NCI-H748 (cell line): ENCODE results near the gene KCNK10.
A peak's percentile ranks its signal among the peaks of the same experiment; 100 is the strongest.
"Not testable (repeated sequence)": the region's sequence is repeated elsewhere in the genome, so short reads cannot be mapped to it uniquely, and the experiment has no call there.

Experiments
- DNase-seq: peaks from one replicate; lab custom pipeline; 2025; ENCODE audit not compliant: unreplicated experiment; lab: John Stamatoyannopoulos, UW

Gene KCNK10

DNA sequence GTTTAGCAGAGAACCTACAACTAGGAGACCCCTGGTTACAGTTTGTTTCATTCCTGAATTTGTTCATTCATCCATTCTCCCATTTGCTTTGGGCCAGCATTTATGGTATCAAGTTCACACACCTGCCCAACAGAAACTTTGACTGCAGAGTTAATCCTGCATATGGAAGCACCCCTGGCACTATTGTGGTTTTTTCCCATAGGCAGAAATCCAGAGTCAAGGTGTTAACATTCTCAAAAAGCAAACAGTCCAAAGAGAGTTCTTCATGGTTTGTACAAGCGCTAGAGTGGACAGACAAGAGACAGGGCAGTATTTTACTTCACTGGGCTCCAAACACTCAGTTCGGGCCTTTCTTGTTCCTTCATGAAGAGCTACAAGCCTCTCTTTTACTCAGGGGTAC, 51.9 kb downstream of the KCNK10 start:
- no peak for DNase-seq

DNA sequence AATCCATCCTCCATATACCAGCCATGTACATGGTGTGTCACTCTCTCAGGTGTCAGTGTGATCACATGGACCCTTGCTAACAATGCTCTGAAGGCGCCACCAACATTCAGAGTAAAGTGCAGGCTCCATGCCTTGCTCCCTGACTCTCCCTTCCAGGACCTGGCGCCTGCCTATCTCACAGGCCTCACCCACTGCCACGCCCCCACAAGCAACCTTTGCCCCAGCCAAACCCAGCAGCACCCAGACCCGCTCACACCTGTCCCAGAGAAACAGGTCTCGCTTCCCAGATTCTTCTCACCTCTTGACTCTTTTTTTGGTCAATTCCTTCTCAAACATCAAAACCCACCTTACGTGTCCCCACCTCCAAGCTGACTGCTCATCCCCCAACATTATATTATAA, 52.3 kb downstream of the KCNK10 start:
- DNase-seq = no peak

DNA sequence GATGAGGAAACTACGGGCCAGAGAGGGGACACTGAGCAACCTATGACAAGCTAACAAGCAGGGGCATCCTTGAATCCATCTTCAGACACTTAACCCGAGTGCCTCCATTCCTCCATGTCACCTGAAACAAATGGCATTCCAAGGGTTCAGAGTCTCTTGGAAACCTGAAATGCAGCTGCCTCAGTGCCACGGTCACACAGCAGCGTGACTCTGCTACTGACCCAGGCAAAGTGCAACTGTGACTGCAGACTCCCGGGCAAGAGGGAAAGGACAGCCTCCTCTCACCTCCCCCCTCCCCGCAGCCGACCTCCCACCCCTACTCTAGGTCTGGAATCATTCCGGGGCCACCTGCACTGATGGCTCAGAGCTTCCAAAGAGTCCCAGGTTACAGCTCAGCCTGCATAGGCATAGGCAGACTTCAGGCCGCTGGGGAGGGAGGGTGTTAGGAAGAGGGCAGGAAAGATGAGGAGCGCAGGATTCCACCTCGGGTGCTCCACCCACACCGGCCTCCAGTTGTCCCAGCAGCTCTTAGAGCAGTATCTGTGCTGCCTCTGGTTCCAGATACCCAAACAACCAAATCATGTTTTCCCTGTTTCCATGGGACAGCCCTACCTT, 53.2 kb downstream of the KCNK10 start:
- no peak for DNase-seq

DNA sequence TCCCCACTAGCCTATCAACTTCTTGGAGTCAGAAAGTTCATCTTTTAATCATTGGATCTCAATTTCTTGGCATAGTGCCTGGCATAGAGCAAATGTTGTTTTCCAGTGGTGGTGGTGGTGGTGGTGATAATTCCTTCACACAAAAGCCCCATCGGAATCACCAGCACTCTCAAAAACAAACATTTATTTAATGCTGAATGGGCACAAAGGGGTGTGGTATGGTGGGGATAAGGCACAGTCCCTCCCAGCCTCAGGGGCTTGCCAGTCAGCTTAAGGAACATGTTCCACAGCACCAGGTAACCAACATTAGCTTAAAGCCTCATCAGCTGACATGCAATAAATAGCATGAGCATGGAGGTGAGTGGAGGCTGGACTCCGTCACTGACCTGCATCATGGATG, 56.6 kb downstream of the KCNK10 start:
- no peak for DNase-seq

DNA sequence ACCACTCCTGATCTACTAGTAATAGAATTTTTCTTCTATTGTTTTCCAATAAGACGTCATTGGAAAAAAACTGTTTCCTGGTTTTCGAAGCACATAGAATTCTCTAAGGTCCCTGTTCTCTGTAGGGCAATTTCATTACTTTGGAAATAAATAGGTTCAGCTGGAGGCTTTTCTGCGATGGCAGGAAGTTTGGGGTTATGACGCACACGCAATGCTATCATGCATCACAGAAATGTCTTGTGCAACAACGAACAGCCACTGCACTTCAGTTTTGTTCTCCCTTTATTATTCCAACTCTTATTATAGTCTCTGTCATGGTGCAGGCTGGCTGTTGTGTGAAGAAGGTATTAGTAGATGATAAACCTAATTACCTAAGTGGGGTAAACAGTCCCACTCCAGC, 59.0 kb downstream of the KCNK10 start:
- DNase-seq = peak; percentile 33

DNA sequence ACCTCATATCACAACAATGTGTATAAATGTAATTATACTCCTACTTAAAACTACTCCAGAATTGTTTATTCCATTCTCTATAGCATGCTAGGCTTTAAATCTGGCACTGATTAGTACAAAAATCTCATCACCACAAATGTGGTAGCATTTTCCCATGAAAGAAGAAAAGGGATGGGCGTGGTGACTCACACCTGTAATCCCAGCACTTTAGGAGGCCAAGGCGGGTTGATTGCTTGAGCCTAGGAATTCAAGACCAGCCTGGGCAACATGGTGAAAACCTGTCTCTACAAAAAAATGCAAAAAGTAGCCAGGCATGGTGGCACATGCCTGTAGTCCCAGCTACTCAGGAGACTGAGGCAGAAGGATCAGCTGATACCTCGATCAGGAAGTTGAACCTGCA, 61.8 kb downstream of the KCNK10 start:
- not testable (repeated sequence) for DNase-seq

DNA sequence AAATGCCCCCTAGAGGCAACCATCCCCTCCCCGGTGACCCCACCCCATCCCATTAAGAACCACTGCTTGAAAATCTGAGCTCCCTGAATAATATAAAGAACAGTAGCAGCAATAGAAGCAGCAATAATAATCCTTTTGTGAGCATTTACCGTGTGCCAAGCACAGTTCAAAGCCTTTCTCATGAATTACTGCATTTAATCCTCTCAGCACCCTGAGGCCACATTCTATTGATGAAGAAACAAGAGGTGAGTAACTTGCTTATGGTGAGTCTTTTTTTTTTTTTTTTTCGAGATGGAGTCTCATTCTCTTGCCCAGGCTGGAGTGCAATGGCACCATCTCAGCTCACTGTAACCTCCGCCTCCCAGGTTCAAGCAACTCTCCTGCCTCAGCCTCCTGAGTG, 65.0 kb downstream of the KCNK10 start:
- DNase-seq = no peak

DNA sequence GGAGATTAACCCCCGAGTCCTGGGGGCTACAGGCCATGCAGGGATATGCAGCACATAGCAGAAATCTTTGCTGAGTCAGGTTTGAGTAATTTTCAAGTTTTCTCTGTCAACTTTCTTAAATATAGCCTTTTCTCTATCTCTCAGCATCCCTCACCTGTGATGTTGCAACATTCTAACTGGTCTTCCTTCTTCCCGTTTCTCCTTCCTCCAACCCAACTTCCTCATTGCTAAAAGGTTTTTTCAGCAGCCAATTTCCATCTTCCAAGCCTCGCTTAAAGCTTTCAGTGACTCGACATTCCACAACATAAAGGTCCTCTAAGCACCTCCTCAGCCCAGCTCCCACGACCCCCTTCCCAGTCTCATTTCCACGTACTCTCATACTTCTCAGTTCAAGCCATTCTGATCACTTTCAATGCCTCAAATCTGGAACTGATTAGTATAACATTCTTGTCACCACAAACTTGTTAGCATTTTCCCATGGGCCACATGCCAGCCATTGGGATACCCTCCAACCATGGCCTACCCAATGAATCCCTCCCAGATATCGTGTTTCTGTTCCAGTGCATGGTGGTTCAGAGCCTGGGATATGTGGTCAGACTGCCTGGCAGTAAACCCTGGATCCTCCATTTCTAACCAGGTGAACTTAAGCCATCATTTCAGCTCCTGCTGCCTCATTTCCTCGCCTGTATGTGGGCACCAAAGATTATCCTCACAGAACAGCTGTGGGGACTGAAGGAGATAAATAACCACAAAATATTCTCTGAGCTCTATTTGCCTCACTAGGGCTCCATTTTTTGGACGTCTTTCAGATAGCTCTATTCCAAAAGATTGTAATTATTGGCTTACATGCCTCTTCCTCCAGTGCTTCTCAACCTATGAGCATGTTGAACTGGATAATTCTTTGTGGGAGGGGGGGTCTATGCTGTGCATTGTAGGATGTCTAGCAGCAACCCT, 65.8 kb downstream of the KCNK10 start:
- no peak for DNase-seq

DNA sequence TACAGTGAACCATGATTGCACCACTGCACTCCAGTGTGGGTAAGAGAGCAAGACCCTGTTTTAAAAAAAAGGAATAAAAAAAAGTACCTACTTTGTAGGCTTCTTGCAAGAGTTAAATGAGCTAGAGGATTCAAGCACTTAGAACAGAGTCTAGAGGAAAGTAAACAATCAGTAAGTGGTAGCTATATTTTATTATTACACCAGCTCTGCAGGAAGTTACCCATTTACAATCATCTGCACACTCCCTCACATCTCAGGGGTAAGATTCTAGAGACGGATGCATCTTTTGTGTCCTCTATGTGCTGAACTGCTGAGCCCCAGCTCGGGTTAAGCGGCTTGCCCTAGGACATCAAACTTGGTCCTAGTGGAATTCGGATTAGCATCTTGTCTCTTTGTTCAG, 67.3 kb downstream of the KCNK10 start:
- DNase-seq = no peak

DNA sequence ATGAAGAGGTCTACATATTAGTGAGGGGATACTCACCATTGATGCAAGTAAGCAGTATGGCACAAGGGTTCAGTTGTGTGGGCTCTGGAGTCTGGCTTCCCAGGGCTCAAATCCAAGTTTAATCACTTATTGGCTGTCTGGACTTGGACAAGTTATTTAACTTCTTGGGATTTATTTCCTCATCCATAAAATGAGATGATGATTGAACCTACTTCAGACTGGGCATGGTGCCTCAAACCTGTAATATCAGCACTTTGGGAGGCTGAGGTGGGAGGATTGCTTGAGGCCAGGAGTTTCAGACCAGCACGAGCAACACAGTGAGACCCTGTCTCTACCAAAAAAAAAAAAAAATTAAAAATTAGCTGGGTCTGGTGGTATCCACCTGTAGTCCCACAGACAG, 67.9 kb downstream of the KCNK10 start:
- no peak for DNase-seq

DNA sequence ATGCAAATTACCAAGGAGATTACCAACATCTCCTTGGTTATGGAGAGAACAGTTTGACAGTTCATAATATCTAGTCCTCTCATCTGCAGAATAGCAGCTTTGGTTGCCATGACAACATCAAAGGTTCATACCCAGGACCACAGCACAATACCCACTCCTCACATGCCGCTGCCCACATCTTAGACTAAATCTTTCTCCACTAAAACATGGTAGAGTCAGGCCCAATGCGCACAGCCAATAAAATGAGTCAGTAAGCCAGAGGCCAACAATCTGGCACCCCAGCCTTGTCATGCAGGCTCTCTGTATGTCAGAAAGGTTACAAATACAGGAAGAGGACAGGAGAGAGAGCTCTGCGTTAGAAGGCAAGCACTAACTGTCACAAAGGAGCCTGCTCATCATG, 70.6 kb downstream of the KCNK10 start:
- peak; percentile 40 for DNase-seq

DNA sequence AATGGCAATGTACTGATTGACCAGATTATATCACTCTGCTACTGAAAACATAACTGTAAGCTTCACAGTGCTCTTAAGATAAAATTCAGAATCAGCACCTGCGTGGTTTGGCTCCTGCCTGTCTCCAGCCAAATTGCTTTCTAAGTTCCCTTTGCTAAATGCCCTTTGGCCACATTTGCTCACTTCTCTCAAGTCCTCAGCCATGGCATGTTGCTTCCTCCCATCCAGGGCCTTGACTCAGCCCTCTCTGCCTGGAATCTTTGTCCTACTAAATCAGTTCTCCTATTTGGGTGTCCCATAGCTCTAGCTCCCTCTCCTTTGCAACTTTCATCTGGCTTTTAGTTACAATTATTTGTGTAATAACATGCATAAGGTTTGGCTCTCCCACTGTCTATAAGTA, 71.4 kb downstream of the KCNK10 start:
- DNase-seq = no peak

DNA sequence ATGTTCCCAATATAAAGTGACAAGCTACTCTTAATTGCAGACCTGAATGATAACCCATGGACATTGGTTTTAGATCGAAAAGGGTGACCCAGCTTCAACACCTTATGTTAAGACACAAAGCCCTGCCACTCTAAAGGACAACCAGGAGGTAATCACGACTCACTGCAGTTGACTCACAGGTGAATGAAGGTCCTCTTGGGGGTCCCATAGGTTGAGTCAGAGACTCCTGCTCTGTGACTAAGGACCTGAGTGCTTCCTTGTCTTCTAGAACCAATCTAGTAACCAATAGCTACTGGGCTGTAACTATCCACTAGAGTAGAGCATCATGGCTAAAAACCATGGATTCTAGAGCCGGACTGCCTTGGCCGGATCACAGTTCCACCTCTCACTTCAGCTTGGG, 73.8 kb downstream of the KCNK10 start:
- DNase-seq = no peak

DNA sequence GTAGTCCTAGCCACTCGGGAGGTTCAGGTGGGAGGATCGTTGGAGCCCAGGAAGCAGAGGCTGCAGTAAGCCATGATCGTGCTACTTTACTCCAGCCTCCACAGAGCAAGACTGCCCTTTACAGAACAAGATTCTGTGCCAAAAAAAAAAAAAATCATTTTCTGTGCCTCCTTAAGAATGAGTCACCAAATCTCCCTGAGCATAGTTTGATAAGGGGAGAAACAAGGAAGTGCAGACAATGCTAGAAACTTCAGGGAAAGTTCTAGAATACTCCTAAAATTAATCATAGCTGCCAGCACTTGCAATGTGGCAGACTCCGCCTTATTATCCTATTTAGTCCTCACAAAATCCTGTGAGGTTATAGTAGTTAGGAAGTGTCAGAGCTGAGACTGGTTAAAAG, 74.5 kb downstream of the KCNK10 start:
- DNase-seq = no peak

DNA sequence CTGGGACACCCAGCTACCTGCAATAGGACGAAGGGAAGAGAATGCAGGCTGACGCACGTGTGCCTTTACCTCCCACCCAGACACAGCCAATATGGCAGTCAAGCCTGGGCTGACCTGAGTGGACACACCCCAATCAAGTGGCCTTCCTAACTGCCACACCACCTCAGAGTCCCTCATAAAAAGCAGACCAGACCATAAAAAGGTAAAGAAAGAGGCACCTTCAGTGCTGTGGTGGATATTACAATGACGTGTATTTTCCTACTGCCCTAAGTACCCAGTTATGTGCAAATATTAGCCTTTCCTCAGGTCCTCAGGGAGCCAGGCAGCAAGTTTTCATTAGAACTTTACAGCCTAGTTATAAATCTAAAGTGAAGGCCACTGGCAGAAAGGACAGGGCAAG, 75.8 kb downstream of the KCNK10 start:
- peak; percentile 43 for DNase-seq

DNA sequence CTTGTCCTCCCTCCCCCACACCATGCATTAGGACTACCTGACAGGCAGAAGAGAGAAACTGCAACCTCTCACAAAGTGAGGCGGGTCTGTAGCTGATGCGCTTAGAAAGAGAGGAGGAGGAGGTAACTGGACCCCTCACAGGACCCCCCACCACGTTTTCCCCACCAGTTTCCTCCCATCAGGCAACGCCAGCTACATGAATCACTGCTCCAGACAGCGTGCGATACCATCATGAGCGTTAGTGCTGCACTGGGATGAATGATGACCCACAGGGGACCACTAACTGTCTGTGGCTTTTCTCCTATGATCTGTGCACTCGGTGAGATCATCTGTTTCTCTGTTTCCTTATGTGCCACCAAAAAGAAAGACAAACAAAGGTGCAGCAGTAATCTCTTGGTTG, 77.7 kb downstream of the KCNK10 start:
- peak; percentile 95 for DNase-seq

DNA sequence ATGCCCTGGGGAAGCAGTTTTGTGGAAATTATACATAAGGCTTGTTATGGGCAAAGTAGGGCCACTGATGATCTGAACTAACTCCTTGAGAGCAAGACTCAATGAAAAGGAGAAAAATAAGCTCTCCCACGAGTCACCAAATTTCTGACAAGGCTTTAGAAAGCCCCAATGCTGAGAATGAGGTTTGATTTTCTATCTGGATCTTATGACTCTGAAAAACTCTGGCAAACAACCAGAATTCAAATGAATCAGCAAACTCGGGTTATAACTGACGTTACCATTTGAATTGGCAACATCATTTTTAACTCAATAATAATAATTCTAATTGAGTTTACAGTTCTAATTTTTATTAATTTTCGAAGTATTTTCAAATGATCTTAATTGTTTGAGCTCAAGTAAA, 79.1 kb downstream of the KCNK10 start:
- no peak for DNase-seq

DNA sequence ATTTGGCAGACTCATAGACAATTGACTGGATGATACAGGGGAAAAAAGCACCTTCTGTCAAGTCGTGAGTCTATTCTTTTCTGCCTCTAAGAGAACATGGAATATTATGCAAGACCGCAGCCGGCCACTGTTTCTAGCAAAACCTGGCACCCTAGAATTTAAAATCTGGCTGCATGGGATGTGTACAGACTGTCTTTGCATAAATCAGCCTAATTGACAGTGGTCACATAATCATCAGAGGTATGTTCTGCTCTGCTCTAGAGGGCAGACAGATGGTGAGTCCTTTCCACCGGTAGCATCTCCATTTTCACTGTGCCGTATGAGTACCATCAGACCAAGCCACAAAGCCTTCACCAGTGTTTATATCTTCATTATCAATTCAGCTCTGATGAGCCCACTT, 80.6 kb downstream of the KCNK10 start:
- DNase-seq = no peak

DNA sequence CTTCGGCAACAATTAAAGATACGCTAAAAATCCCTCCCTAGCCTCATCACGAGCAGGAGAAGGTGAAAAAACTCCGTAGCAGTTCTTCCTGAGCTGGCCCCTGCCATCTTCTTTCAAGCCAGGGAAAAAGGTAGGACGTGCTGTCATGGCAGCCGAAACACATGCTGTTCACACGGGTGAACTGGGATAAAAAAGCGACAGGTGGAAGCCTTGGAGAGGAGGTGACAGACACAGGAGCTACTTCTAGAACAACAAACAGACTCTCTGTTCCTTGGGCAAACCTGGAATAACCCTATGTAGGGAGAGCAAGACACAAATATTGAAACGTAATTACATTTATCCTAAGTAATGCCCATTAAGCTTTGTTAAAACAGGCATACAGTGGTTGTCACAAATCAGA, 81.3 kb downstream of the KCNK10 start:
- DNase-seq = no peak

DNA sequence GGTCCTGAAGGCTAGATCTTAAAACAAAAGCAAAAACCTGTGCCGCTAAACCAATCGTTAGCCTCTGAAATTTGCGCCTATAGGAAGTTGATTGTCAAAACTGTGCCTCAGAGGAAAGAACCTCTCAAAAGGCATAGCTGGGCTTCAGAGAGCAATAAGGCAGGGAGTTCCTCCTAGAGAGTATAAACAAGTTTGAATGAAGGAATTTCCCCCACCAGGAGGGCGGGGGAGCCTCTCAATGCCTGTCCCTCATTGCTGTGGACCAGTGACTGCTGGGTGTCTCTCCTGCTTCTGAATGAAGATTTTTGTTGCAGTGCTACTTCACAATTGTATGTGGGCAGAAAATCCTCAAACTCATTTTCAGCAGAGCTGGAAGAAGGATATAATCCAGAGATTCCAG, 88.6 kb downstream of the KCNK10 start:
- no peak for DNase-seq

DNA sequence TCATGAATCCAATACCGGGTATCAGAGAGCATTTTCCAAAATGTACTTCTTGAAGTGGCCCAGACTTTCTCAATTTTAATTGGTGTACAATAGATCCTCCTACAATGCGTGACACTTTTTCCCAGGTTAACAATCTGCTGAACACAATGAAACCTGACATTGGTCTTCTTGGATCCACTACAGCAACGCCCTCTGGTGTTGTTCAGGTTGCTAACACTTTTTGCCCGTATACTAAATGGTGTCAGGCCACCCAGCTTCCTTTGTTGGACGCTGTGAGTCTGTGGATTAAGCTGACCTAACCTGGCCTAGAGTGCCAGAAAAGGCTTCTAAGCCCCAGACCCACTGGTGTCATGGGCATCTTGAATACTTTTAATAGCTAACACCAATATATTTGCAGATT, 89.2 kb downstream of the KCNK10 start:
- DNase-seq = peak; percentile 52

DNA sequence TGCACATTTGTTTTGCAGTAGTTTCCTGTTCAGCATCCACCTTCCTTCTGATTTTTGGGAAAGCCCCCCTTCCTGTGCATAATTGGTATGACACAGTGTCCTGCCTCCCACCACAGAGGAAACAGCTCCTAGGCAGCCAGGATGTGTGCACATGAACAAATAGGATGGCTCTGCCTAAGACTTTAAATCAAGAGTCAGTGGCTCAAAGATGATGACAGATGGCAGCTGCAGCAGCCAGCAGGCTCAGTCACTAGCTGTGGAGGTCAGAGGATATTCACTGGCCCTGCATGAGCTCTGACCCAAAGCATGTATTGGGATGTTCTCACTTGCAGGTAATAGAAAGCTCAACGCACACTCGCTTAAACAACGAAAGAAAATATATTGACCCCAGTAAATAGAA, 90.3 kb downstream of the KCNK10 start:
- DNase-seq = no peak

DNA sequence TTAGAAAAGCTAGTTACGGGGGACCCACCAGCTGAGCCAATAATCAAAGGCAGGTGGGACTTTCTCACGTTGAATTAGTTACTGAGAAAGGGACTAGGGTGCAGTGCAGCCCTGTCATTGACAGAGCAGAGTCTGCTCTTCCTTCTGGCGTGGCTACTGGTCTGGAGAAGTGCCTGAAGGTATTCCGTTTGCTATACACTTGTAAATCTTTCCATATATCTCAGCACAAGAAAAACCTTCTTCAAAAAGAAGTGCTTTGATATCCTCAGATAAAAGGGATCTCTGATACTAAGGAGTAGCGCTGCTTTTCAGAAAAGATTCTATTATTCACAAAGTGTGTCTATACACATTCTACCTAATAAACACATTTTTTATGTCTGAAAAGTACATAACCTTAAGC, 91.5 kb downstream of the KCNK10 start:
- no peak for DNase-seq
